Endodermal cell (in vitro differentiated cells): ENCODE data around the gene SLC22A13. TPM values are rescaled to one million over a fixed set of nuclear protein-coding genes. Genes with fewer than 3 reads are reported as not detected.

ENCODE experiments used
- DNase-seq: peaks from one replicate; pipeline ENCODE4 v3.0.0-alpha.2; 2017
- H3K27ac ChIP-seq: 2 replicates; pipeline ENCODE4 v1.5.1; 2013; ENCODE audit warnings: mild to moderate bottlenecking, low read depth, low read length, moderate library complexity
- H3K27me3 ChIP-seq: 2 replicates; pipeline ENCODE4 v1.6.1; 2013; ENCODE audit warnings: mild to moderate bottlenecking, low read length, moderate library complexity; ENCODE audit not compliant: insufficient read depth, control insufficient read depth, poor library complexity, severe bottlenecking
- H3K36me3 ChIP-seq: 2 replicates; pipeline ENCODE4 v1.7.0; 2013; ENCODE audit warnings: mild to moderate bottlenecking, low read length, moderate library complexity; ENCODE audit not compliant: control insufficient read depth, insufficient read depth
- H3K4me1 ChIP-seq: one replicate; pipeline ENCODE4 v1.7.0; 2013; ENCODE audit warnings: low read length; ENCODE audit not compliant: control insufficient read depth, insufficient read depth
- H3K4me3 ChIP-seq: 2 replicates; pipeline ENCODE4 v1.5.1; 2013; ENCODE audit warnings: mild to moderate bottlenecking, low read length, moderate library complexity
- H3K9ac ChIP-seq: 2 replicates; pipeline ENCODE4 v1.6.1; 2013; ENCODE audit warnings: mild to moderate bottlenecking, low read length, moderate library complexity; ENCODE audit not compliant: poor library complexity, severe bottlenecking; ENCODE audit errors: extremely low read depth
- H3K9me3 ChIP-seq: 2 replicates; pipeline ENCODE4 v1.6.1; 2013; ENCODE audit warnings: mild to moderate bottlenecking, low read length, moderate library complexity; ENCODE audit not compliant: control insufficient read depth
- H3K27ac Mint-ChIP-seq: 2 replicates; pipeline ENCODE4 v1.8.0; 2020; ENCODE audit warnings: mixed read lengths
- H3K27me3 Mint-ChIP-seq: 2 replicates; pipeline ENCODE4 v1.8.0; 2021; ENCODE audit warnings: mild to moderate bottlenecking, mixed read lengths; ENCODE audit not compliant: insufficient read depth
- H3K36me3 Mint-ChIP-seq: 2 replicates; pipeline ENCODE4 v1.8.0; 2020; ENCODE audit warnings: low read depth, mixed read lengths
- H3K4me1 Mint-ChIP-seq: 2 replicates; pipeline ENCODE4 v1.8.0; 2020; ENCODE audit warnings: mixed read lengths
- H3K4me3 Mint-ChIP-seq: 2 replicates; pipeline ENCODE4 v1.8.0; 2020; ENCODE audit warnings: mild to moderate bottlenecking, moderate library complexity, mixed read lengths
- H3K9me3 Mint-ChIP-seq: 2 replicates; pipeline ENCODE4 v1.8.0; 2020; ENCODE audit warnings: mild to moderate bottlenecking, mixed read lengths
- CTCF ChIP-seq: fragments of 200-600 bp; sonication (generic); conservative IDR thresholded peaks from 2 replicates; pipeline ENCODE4 v1.5.0; 2021; ENCODE audit warnings: antibody characterized with exemption, mild to moderate bottlenecking
- WGBS, 2 experiments: methylation state at CpG; one replicate each; pipeline versions ENCODE4 v1.1.5 to v1.1.7; 2013; ENCODE audit warnings: missing lambda C conversion rate in 2 of 2, mixed read lengths in 1 of 2; ENCODE audit not compliant: insufficient coverage in 1 of 2, insufficient read length in 1 of 2; 5-methylcytosine and 5-hydroxymethylcytosine counted together
- total RNA-seq, 2 donors: library from RNA; stranded (reverse); fragmentation: NEBNext Ultra II Directional in 1 of 2; extraction: Animal tissue kit (Norgen Biotek cat#: 25700) in 1 of 2; gene quantifications; 2 replicates in 1 of 2; 3 replicates in 1 of 2; pipeline ENCODE4 v1.2.1, GENCODE V29; 2021

SLC22A13 gene
- total RNA-seq, 2 donors from 2014 or later = 0.13 to 0.33 TPM

DNA sequence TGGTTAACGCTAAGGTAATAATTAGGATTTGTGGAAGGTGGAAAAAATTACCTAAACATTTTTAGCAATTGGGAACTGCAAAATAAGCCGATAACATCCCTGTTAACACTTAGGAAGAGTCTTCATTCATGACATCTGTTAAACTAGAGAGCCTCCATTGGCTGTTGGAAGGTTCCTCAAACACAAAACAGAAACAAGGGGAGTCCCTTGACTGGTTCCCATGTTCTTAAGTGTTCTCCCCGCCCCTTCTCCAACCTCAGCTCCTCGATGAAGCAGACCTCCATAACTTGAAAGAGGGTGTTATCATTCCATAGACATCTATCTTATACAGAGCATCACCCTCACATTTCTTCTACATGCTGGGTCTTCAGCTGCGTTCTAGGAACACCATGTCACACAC lies 2.5 kb downstream of the SLC22A13 start:
- no peak overlapping the region for H3K27ac ChIP-seq
- H3K9me3 ChIP-seq = no peaks in the 10 kb centered on the region
- H3K4me3 ChIP-seq = no peak overlapping the region
- Mint-ChIP-seq H3K9me3 (no peaks in the 10 kb centered on the region), H3K36me3 (no peaks in the 10 kb centered on the region), H3K27ac (no peak overlapping the region), H3K4me1 (peaks cover 11% of the 10 kb centered on the region), H3K4me3 (no peak overlapping the region), H3K27me3 (peaks cover 3% of the 10 kb centered on the region)
- no peaks in the 10 kb centered on the region for H3K36me3 ChIP-seq
- H3K4me1 ChIP-seq = no peaks in the 10 kb centered on the region
- H3K27me3 ChIP-seq = no peaks in the 10 kb centered on the region
- TF ChIP-seq CTCF = no peak
- no peak overlapping the region for H3K9ac ChIP-seq
- DNase-seq = no peak
- 82 to 100% methylated on average over 4 to 5 of the region's 5 CpGs for WGBS, 2 experiments

- no peaks in the 10 kb centered on the region for H3K9me3 Mint-ChIP-seq
- peaks cover 3% of the 10 kb centered on the region for H3K27me3 Mint-ChIP-seq
- Histone ChIP-seq H3K4me1 (no peaks in the 10 kb centered on the region), H3K4me3 (no peak overlapping the region), H3K9ac (no peak overlapping the region), H3K27ac (no peak overlapping the region), H3K27me3 (no peaks in the 10 kb centered on the region), H3K9me3 (no peaks in the 10 kb centered on the region), H3K36me3 (no peaks in the 10 kb centered on the region)
- no peak for TF ChIP-seq CTCF
- WGBS, 2 experiments = 93% methylated on average over 1 of the region's 1 CpG; no CpG with 5 or more reads in 1 of the 2 experiments
- H3K27ac Mint-ChIP-seq = no peak overlapping the region
- no peak for DNase-seq
- H3K36me3 Mint-ChIP-seq = no peaks in the 10 kb centered on the region
- peaks cover 11% of the 10 kb centered on the region for H3K4me1 Mint-ChIP-seq
- H3K4me3 Mint-ChIP-seq = no peak overlapping the region
Observed at GRCh38 chr3:38268522-38268921, 2.9 kb downstream of the SLC22A13 start.

GRCh38 chr3:38270606-38271005 lies 5.0 kb downstream of the SLC22A13 start:
- no peaks in the 10 kb centered on the region for H3K9me3 ChIP-seq
- H3K4me1 Mint-ChIP-seq = peaks cover 7% of the 10 kb centered on the region
- 88 to 96% methylated on average over 3 of the region's 3 CpGs for WGBS, 2 experiments
- H3K4me1 ChIP-seq = no peaks in the 10 kb centered on the region
- peaks cover 3% of the 10 kb centered on the region for H3K27me3 Mint-ChIP-seq
- H3K4me3 ChIP-seq = no peak overlapping the region
- H3K36me3 Mint-ChIP-seq = no peaks in the 10 kb centered on the region
- H3K27ac ChIP-seq = no peak overlapping the region
- no peaks in the 10 kb centered on the region for H3K27me3 ChIP-seq
- no peak for DNase-seq
- no peak overlapping the region for H3K4me3 Mint-ChIP-seq
- TF ChIP-seq CTCF = no peak
- H3K27ac Mint-ChIP-seq = no peak overlapping the region
- H3K36me3 ChIP-seq = no peaks in the 10 kb centered on the region
- H3K9ac ChIP-seq = no peak overlapping the region
- no peaks in the 10 kb centered on the region for H3K9me3 Mint-ChIP-seq
